AG10803 (cell line): ENCODE data around the gene FAM120AOS.

ENCODE experiments used
- DNase-seq: peaks from one replicate; pipeline ENCODE4 v3.0.0; 2010; ENCODE audit warnings: low read depth
- H3K4me3 ChIP-seq: 2 replicates; pipeline ENCODE4 v1.5.1; 2011; ENCODE audit warnings: mild to moderate bottlenecking, low read length, control low read depth
- CTCF ChIP-seq: conservative IDR thresholded peaks from 2 replicates; pipeline ENCODE4 v1.5.1; 2011; ENCODE audit warnings: mild to moderate bottlenecking, low read length, control low read depth, inconsistent platforms

Gene FAM120AOS

GRCh38 chr9:93456504-93456903 is 3.1 kb upstream of the FAM120AOS start:
- DNase-seq: no peak
- TF ChIP-seq CTCF: no peak
- no peak overlapping the region for H3K4me3 ChIP-seq

GRCh38 chr9:93456022-93456421 is 2.6 kb upstream of the FAM120AOS start:
- DNase-seq: no peak
- no peak overlapping the region for H3K4me3 ChIP-seq
- TF ChIP-seq CTCF: no peak

GRCh38 chr9:93452710-93453046 is 703 bp downstream of the FAM120AOS start:
- no peak for DNase-seq
- peak overlapping the region; percentile 82 for H3K4me3 ChIP-seq
- TF ChIP-seq CTCF: no peak

GRCh38 chr9:93451849-93452709 is 1.3 kb downstream of the FAM120AOS start:
- H3K4me3 ChIP-seq: peak overlapping the region; percentile 82
- DNase-seq: peak; percentile 33
- TF ChIP-seq CTCF: no peak

DNA sequence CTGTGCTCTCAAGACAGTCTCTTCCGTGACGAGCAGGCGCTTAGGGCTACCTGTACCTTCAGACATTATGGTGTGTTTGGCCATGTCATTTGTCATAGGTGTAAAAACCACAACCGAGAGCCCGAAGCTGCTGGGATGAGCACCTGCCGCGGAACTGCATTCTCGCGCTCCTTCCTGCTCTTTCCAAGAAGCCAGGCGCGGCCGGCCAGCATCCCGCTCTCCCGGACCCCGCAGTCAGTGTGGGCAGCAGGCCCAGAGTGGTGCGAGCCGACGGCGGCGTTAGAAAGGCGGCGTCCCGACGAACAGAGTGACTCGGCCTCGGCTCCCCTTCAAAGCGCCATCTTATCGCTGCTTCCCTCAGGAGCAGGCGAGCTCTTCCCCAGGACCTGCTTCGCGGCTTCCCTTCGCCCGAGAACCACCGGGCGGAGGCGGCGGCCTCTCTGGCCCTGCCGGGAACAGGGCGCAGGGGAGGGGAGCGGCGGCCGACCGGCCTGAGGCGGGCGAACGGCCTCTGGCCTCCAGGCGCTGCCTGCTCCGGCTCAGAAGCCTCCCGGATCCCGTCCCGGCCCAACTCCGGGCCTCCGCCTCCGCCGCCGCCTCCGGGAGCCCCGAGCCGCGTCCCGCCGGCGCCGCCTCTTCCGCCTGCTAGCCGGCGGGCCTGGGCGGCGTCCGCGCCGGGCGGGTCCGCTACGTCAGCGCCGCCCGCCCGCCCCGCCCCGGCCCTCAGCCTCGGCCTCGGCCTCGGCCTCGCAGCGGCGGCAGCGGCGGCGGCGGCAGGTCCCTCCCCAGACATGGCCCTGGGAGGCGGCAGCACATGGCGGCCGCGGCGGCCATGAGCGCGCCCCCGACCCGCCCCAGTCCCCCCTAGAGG is 2.2 kb downstream of the FAM120AOS start, which contains the start of gene FAM120A:
FAM120A (plus strand) TSS at position 741 of the 871 bp plus-strand sequence. CDS start 231 bp downstream, outside the sequence.
- H3K4me3 ChIP-seq: peak within 1 kb of the TSS; percentile 82
- no peak for TF ChIP-seq CTCF
- DNase-seq: peak; percentile 81

DNA sequence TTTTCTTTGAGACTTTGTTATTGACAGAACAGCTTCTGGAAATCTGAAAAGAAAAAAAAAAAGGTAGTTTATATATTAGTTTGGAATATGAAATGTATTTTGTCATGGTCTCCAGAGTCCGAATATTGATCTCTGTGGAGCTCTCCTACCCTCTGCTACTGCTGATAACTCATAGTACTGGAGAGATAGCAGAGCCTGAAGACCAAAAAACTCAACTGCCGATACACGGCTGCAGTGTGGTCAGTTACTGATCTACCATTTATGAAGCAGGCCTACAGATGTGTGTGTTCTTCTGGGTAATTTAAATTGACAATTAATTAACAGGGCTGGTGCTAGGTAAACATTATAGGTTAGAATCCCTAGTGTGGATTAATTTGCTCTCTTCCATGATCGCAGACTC is 5.7 kb downstream of the FAM120AOS start:
- TF ChIP-seq CTCF: no peak
- no peak for DNase-seq
- no peak overlapping the region for H3K4me3 ChIP-seq
